ENCODE measurements around the gene GFRA3. TPM values are rescaled to one million over a fixed set of nuclear protein-coding genes. Genes with fewer than 3 reads are reported as not detected.
A peak's percentile ranks its signal among the peaks of the same experiment; 100 is the strongest.
"Not testable (repeated sequence)": the region's sequence is repeated elsewhere in the genome, so short reads cannot be mapped to it uniquely, and the experiment has no call there.

The GFRA3 gene
- total RNA-seq (2022): not detected in 2 replicates
- Bru-seq, nascent RNA: percentile 17 among the genes with signal in this experiment
- percentile 24 among the genes with signal in this experiment for BruChase-seq, experiment 1, labeled RNA remaining after a 6-hour chase
- BruChase-seq, experiment 2, labeled RNA remaining after a 2-hour chase: percentile 17 among the genes with signal in this experiment
- long read RNA-seq: 0 reads

- Mint-ChIP-seq H3K4me1 (ENCODE audit: insufficient read depth, unreplicated experiment) (no peaks in the 10 kb centered on the region), H3K36me3 (ENCODE audit: insufficient read depth, unreplicated experiment) (no peaks in the 10 kb centered on the region), H3K27me3 (ENCODE audit: insufficient read depth, unreplicated experiment) (no peaks in the 10 kb centered on the region), H3K9me3 (ENCODE audit: unreplicated experiment) (no peaks in the 10 kb centered on the region), H3K4me3 (ENCODE audit: unreplicated experiment) (no peak within 1 kb of the TSS), H3K27ac (ENCODE audit: low read depth, unreplicated experiment) (no peak within 1 kb of the TSS)
- no peak for DNase-seq (ENCODE audit: unreplicated experiment)
- no TSS peak for BruUV-seq (replicated peaks)
- POLR2A ChIA-PET: no interaction called here
- CTCF ChIA-PET: interaction anchor here (0.6 to 1.4 kb wide), 3 partner anchors 9 to 97 kb away, joined by 3 to 5 read pairs (median 3); no protein-coding TSS in a partner anchor
- no peak for TF ChIP-seq CTCF (IDR thresholded peaks at IDR 0.05; ENCODE audit: unreplicated experiment)
- intact Hi-C loops (cut with micrococcal nuclease): no loop called here
These were observed at the start of gene GFRA3 for GRCh38 chr5:138274189-138274853. Gene GFRA3 (minus strand): TSS chr5:138274621. CDS start chr5:138274424, 197 bp downstream.

GRCh38 chr5:138318211-138318610, 43.8 kb upstream of the GFRA3 start:
- DNase-seq (ENCODE audit: unreplicated experiment); BruUV-seq (replicated peaks); H3K4me3 Mint-ChIP-seq (ENCODE audit: unreplicated experiment); intact Hi-C loops (cut with micrococcal nuclease); H3K27me3 Mint-ChIP-seq (ENCODE audit: insufficient read depth, unreplicated experiment); H3K27ac Mint-ChIP-seq (ENCODE audit: low read depth, unreplicated experiment); H3K9me3 Mint-ChIP-seq (ENCODE audit: unreplicated experiment); H3K36me3 Mint-ChIP-seq (ENCODE audit: insufficient read depth, unreplicated experiment); H3K4me1 Mint-ChIP-seq (ENCODE audit: insufficient read depth, unreplicated experiment): not testable (repeated sequence)
- POLR2A ChIA-PET: interaction anchor here (1.9 kb wide), 1 partner anchor 19 kb away, joined by 7 read pairs; the partner anchor contains the start of gene FAM53C
- CTCF ChIA-PET: interaction anchor here (0.9 to 2.7 kb wide), 2 partner anchors 35 to 94 kb away, joined by 4 to 17 read pairs; partner anchors contain the start of gene KDM3B

- CTCF ChIA-PET: interaction anchor here (0.7 to 2.7 kb wide), 6 partner anchors 9 to 182 kb away, joined by 3 to 17 read pairs (median 3); partner anchors contain the start of gene KDM3B
- no peak for DNase-seq (ENCODE audit: unreplicated experiment)
- no peak for TF ChIP-seq CTCF (IDR thresholded peaks at IDR 0.05; ENCODE audit: unreplicated experiment)
- Mint-ChIP-seq H3K27ac (ENCODE audit: low read depth, unreplicated experiment) (no peak overlapping the region), H3K4me1 (ENCODE audit: insufficient read depth, unreplicated experiment) (no peaks in the 10 kb centered on the region), H3K36me3 (ENCODE audit: insufficient read depth, unreplicated experiment) (peaks cover 7% of the 10 kb centered on the region), H3K9me3 (ENCODE audit: unreplicated experiment) (no peaks in the 10 kb centered on the region), H3K27me3 (ENCODE audit: insufficient read depth, unreplicated experiment) (no peaks in the 10 kb centered on the region), H3K4me3 (ENCODE audit: unreplicated experiment) (no peak overlapping the region)
- no TSS peak for BruUV-seq (replicated peaks)
- intact Hi-C loops (cut with micrococcal nuclease): no loop called here
- POLR2A ChIA-PET: interaction anchor here (0.6 to 1.9 kb wide), 4 partner anchors 14 to 21 kb away, joined by 3 to 7 read pairs (median 4); partner anchors contain the start of genes CDC25C and FAM53C
These were observed 41.9 kb upstream of the GFRA3 start for GRCh38 chr5:138316355-138316754.

GRCh38 chr5:138315751-138316278, 41.4 kb upstream of the GFRA3 start:
- ChIA-PET CTCF (interaction anchor here (0.7 to 1.2 kb wide), 3 partner anchors 10 to 37 kb away, joined by 3 to 4 read pairs (median 3); partner anchors contain the start of gene KDM3B), POLR2A (no interaction called here)
- DNase-seq (ENCODE audit: unreplicated experiment): no peak
- no TSS peak for BruUV-seq (replicated peaks)
- no peak overlapping the region for H3K4me3 Mint-ChIP-seq (ENCODE audit: unreplicated experiment)
- H3K4me1 Mint-ChIP-seq (ENCODE audit: insufficient read depth, unreplicated experiment): no peaks in the 10 kb centered on the region
- peaks cover 7% of the 10 kb centered on the region for H3K36me3 Mint-ChIP-seq (ENCODE audit: insufficient read depth, unreplicated experiment)
- intact Hi-C loops (cut with micrococcal nuclease): no loop called here
- TF ChIP-seq CTCF (IDR thresholded peaks at IDR 0.05; ENCODE audit: unreplicated experiment): no peak
- H3K9me3 Mint-ChIP-seq (ENCODE audit: unreplicated experiment): no peaks in the 10 kb centered on the region
- H3K27ac Mint-ChIP-seq (ENCODE audit: low read depth, unreplicated experiment): no peak overlapping the region
- no peaks in the 10 kb centered on the region for H3K27me3 Mint-ChIP-seq (ENCODE audit: insufficient read depth, unreplicated experiment)
